HEK293 (cell line): ENCODE measurements around the gene CFAP119.
A peak's percentile ranks its signal among the peaks of the same experiment; 100 is the strongest.

Experiments
- CTCF ChIA-PET: fragments of 350-600 bp; formaldehyde crosslinking; extraction: SDS; loops from one replicate; lab custom pipeline; 2021; ENCODE audit warnings: antibody characterized with exemption; lab: Yijun Ruan, JAX
- POLR2A ChIA-PET: fragments of 300-600 bp; formaldehyde crosslinking; extraction: SDS; loops from one replicate; lab custom pipeline; 2020; ENCODE audit warnings: antibody characterized with exemption, inconsistent platforms; lab: Yijun Ruan, JAX
- H3K27ac ChIP-seq: fragments of 200-500 bp; sonication (Bioruptor generic); 2 replicates; pipeline ENCODE4 v1.5.1; 2014; ENCODE audit warnings: low read depth, low read length, control low read depth, inconsistent platforms; ENCODE audit errors: extremely low read depth
- H3K36me3 ChIP-seq, 2 experiments: fragments of 200-500 bp in 1 of 2; sonication (Bioruptor generic) in 1 of 2; 1 replicate in 1 of 2; 2 replicates in 1 of 2; pipeline ENCODE4 v1.5.1; 2014 to 2017; ENCODE audit warnings: inconsistent platforms in 2 of 2, low read length in 2 of 2; ENCODE audit not compliant: control insufficient read depth in 2 of 2, insufficient read depth in 1 of 2
- H3K4me1 ChIP-seq: fragments of 200-500 bp; sonication (Bioruptor generic); 2 replicates; pipeline ENCODE4 v1.5.1; 2014; ENCODE audit warnings: mild to moderate bottlenecking, low read length, inconsistent platforms; ENCODE audit not compliant: control insufficient read depth, insufficient read depth
- H3K4me3 ChIP-seq: 2 replicates; pipeline ENCODE4 v1.5.1; 2011; ENCODE audit warnings: low read depth, mild to moderate bottlenecking, control low read depth, low read length, moderate library complexity
- H3K9me3 ChIP-seq: fragments of 200-500 bp; sonication (Bioruptor generic); 2 replicates; pipeline ENCODE4 v1.5.1; 2014; ENCODE audit warnings: low read depth, low read length, inconsistent platforms; ENCODE audit not compliant: control insufficient read depth, insufficient read depth
- BCL11A ChIP-seq: fragments of 450-650 bp; formaldehyde crosslinking; IDR thresholded peaks from 2 replicates; pipeline ENCODE4 v1.5.1; 2016; ENCODE audit warnings: low read depth, missing biosample characterization, missing genetic modification characterization
- GLI4 ChIP-seq: fragments of 450-650 bp; formaldehyde crosslinking; IDR thresholded peaks from 2 replicates; pipeline ENCODE4 v1.5.1; 2016; ENCODE audit warnings: missing biosample characterization, missing genetic modification characterization
- KLF7 ChIP-seq: fragments of 450-650 bp; formaldehyde crosslinking; IDR thresholded peaks from 2 replicates; pipeline ENCODE4 v1.5.1; 2016; ENCODE audit warnings: missing biosample characterization, missing genetic modification characterization, borderline replicate concordance
- PRDM1 ChIP-seq: fragments of 450-650 bp; formaldehyde crosslinking; IDR thresholded peaks from 2 replicates; pipeline ENCODE4; 2016; ENCODE audit warnings: missing biosample characterization, missing genetic modification characterization
- SCRT2 ChIP-seq: fragments of 450-650 bp; formaldehyde crosslinking; IDR thresholded peaks from 2 replicates; pipeline ENCODE4 v1.5.1; 2016; ENCODE audit warnings: missing biosample characterization, missing genetic modification characterization
- SP2 ChIP-seq: fragments of 450-650 bp; formaldehyde crosslinking; IDR thresholded peaks from 2 replicates; pipeline ENCODE4 v1.5.1; 2016; ENCODE audit warnings: missing biosample characterization, missing genetic modification characterization
- WT1 ChIP-seq: fragments of 450-650 bp; formaldehyde crosslinking; IDR thresholded peaks from 2 replicates; pipeline ENCODE4 v1.5.1; 2016; ENCODE audit warnings: missing biosample characterization, missing genetic modification characterization
- ZBTB11 ChIP-seq: fragments of 450-650 bp; formaldehyde crosslinking; conservative IDR thresholded peaks from 2 replicates; pipeline ENCODE4 v1.5.1; 2016; ENCODE audit warnings: low read depth, missing biosample characterization, missing genetic modification characterization
- ZBTB17 ChIP-seq: fragments of 450-650 bp; formaldehyde crosslinking; IDR thresholded peaks from 2 replicates; pipeline ENCODE4 v1.5.1; 2016; ENCODE audit warnings: missing biosample characterization, missing genetic modification characterization
- ZBTB7A ChIP-seq: fragments of 450-650 bp; formaldehyde crosslinking; IDR thresholded peaks from 2 replicates; pipeline ENCODE4 v1.5.1; 2016; ENCODE audit warnings: low read depth, missing biosample characterization, missing genetic modification characterization
- ZNF10 ChIP-seq: fragments of 450-650 bp; formaldehyde crosslinking; IDR thresholded peaks from 2 replicates; pipeline ENCODE4 v1.5.1; 2017; ENCODE audit warnings: missing biosample characterization, missing genetic modification characterization
- ZNF174 ChIP-seq: fragments of 450-650 bp; formaldehyde crosslinking; IDR thresholded peaks from 2 replicates; pipeline ENCODE4 v1.5.0; 2017; ENCODE audit warnings: missing biosample characterization, mild to moderate bottlenecking, missing genetic modification characterization
- ZNF311 ChIP-seq: fragments of 450-650 bp; formaldehyde crosslinking; IDR thresholded peaks from 2 replicates; pipeline ENCODE4 v1.5.1; 2017; ENCODE audit warnings: missing biosample characterization, missing genetic modification characterization, borderline replicate concordance
- ZNF350 ChIP-seq: fragments of 450-650 bp; formaldehyde crosslinking; IDR thresholded peaks from 2 replicates; pipeline ENCODE4 v1.5.0; 2017; ENCODE audit warnings: missing biosample characterization, mild to moderate bottlenecking, missing genetic modification characterization
- ZNF37A ChIP-seq: fragments of 450-650 bp; IDR thresholded peaks from 2 replicates; pipeline ENCODE4 v1.5.1; 2018; ENCODE audit warnings: missing biosample characterization, missing genetic modification characterization
- ZNF398 ChIP-seq: fragments of 450-650 bp; formaldehyde crosslinking; IDR thresholded peaks from 2 replicates; pipeline ENCODE4 v1.5.1; 2017; ENCODE audit warnings: missing biosample characterization, missing genetic modification characterization
- ZNF488 ChIP-seq: fragments of 450-650 bp; formaldehyde crosslinking; IDR thresholded peaks from 2 replicates; pipeline ENCODE4 v1.5.1; 2016; ENCODE audit warnings: missing biosample characterization, missing genetic modification characterization
- ZNF561 ChIP-seq: fragments of 450-650 bp; IDR thresholded peaks from 2 replicates; pipeline ENCODE4 v1.5.1; 2018; ENCODE audit warnings: missing biosample characterization, missing genetic modification characterization, borderline replicate concordance
- ZNF580 ChIP-seq: fragments of 450-650 bp; formaldehyde crosslinking; IDR thresholded peaks from 2 replicates; pipeline ENCODE4 v1.5.1; 2016; ENCODE audit warnings: missing biosample characterization, missing genetic modification characterization
- ZNF585B ChIP-seq: fragments of 450-650 bp; formaldehyde crosslinking; IDR thresholded peaks from 2 replicates; pipeline ENCODE4 v1.5.1; 2016; ENCODE audit warnings: missing biosample characterization, missing genetic modification characterization
- ZNF600 ChIP-seq: fragments of 450-650 bp; formaldehyde crosslinking; IDR thresholded peaks from 2 replicates; pipeline ENCODE4 v1.5.1; 2016; ENCODE audit warnings: missing biosample characterization, missing genetic modification characterization
- ZNF660 ChIP-seq: fragments of 450-650 bp; IDR thresholded peaks from 2 replicates; pipeline ENCODE4 v1.5.1; 2018; ENCODE audit warnings: missing biosample characterization, mild to moderate bottlenecking, missing genetic modification characterization
- ZNF670 ChIP-seq: fragments of 450-650 bp; formaldehyde crosslinking; IDR thresholded peaks from 2 replicates; pipeline ENCODE4 v1.5.1; 2016; ENCODE audit warnings: missing biosample characterization, missing genetic modification characterization, low read depth
- ZNF747 ChIP-seq: fragments of 450-650 bp; formaldehyde crosslinking; IDR thresholded peaks from 2 replicates; pipeline ENCODE4 v1.5.1; 2016; ENCODE audit warnings: missing biosample characterization, missing genetic modification characterization
- ZNF792 ChIP-seq: fragments of 450-650 bp; formaldehyde crosslinking; IDR thresholded peaks from 2 replicates; pipeline ENCODE4 v1.5.1; 2016; ENCODE audit warnings: missing biosample characterization, missing genetic modification characterization
- ZSCAN18 ChIP-seq: fragments of 450-650 bp; formaldehyde crosslinking; IDR thresholded peaks from 2 replicates; pipeline ENCODE4 v1.5.1; 2016; ENCODE audit warnings: missing biosample characterization, missing genetic modification characterization

Gene CFAP119

GRCh38 chr16:30741461-30741914 lies 20.4 kb downstream of the CFAP119 start:
- Histone ChIP-seq H3K27ac (no peak overlapping the region), H3K4me3 (no peak overlapping the region), H3K36me3 (peaks cover 29 to 84% of the 10 kb centered on the region in 2 experiments), H3K9me3 (no peaks in the 10 kb centered on the region), H3K4me1 (no peaks in the 10 kb centered on the region)
- TF ChIP-seq ZNF37A (no peak), BCL11A (tag by site-specific recombination) (no peak), SCRT2 (tag by site-specific recombination) (peak; percentile 64), ZBTB17 (tag by site-specific recombination) (0 out of 2 replicates have a peak, but pooled peaks have one; percentile 32)
- ChIA-PET CTCF (interaction anchor here (0.5 to 0.7 kb wide), 2 partner anchors 103 to 196 kb away, joined by 3 read pairs; no protein-coding TSS in a partner anchor), POLR2A (interaction anchor here (1.0 kb wide), 1 partner anchor 10 kb away, joined by 3 read pairs; no protein-coding TSS in a partner anchor)

- Histone ChIP-seq H3K4me3 (no peak overlapping the region), H3K9me3 (no peaks in the 10 kb centered on the region), H3K27ac (no peak overlapping the region), H3K4me1 (no peaks in the 10 kb centered on the region), H3K36me3 (peaks cover 37 to 93% of the 10 kb centered on the region in 2 experiments)
- ChIA-PET POLR2A (interaction anchor here (1.0 to 1.5 kb wide), 9 partner anchors 8 to 82 kb away, joined by 3 to 6 read pairs (median 4); partner anchors contain the start of genes PHKG2 and SRCAP), CTCF (interaction anchor here (0.5 to 0.7 kb wide), 6 partner anchors 20 to 197 kb away, joined by 3 to 4 read pairs (median 3); no protein-coding TSS in a partner anchor)
- TF ChIP-seq ZNF561 (tag by site-specific recombination) (no peak), ZNF600 (peak; percentile 97), ZNF311 (tag by site-specific recombination) (no peak), ZNF660 (peak; percentile 27; the same call in 1 of the 2 replicates), ZNF37A (no peak), ZBTB7A (tag by site-specific recombination) (no peak), ZNF350 (tag by site-specific recombination) (no peak), ZBTB11 (tag by site-specific recombination) (no peak), ZNF488 (no peak), ZNF580 (tag by site-specific recombination) (no peak), ZNF174 (tag by site-specific recombination) (no peak), PRDM1 (peak; percentile 95), GLI4 (tag by site-specific recombination) (no peak), ZNF585B (tag by site-specific recombination) (no peak), SP2 (tag by site-specific recombination) (0 out of 2 replicates have a peak, but pooled peaks have one; percentile 41), ZNF792 (tag by site-specific recombination) (no peak), ZNF747 (tag by site-specific recombination) (no peak), ZNF398 (tag by site-specific recombination) (no peak), ZNF670 (tag by site-specific recombination) (no peak), KLF7 (no peak), ZSCAN18 (no peak), WT1 (tag by site-specific recombination) (peak; percentile 38; the same call in 1 of the 2 replicates), ZNF10 (no peak)
These were observed 21.3 kb downstream of the CFAP119 start for GRCh38 chr16:30740364-30741251.
